HG03469 (cell line): Measurements from ENCODE around the gene USP53.
"Not testable (repeated sequence)": the region's sequence is repeated elsewhere in the genome, so short reads cannot be mapped to it uniquely, and the experiment has no call there.

Experiments used
- ATAC-seq: cut with Tn5 transposase; IDR thresholded peaks from one replicate; pipeline ENCODE4 v1.9.1; 2021; ENCODE audit warnings: mild to moderate bottlenecking, moderate library complexity, moderate number of reproducible peaks; ENCODE audit not compliant: unreplicated experiment

The USP53 gene

GRCh38 chr4:119212234-119212963 is at the start of gene USP53:
Gene USP53 (plus strand): TSS chr4:119212713. CDS start chr4:119239760, 27,047 bp downstream.
- peak; percentile 85 for ATAC-seq

GRCh38 chr4:119165767-119166166 is 46.7 kb upstream of the USP53 start:
- no peak for ATAC-seq

GRCh38 chr4:119170195-119170594 is 42.3 kb upstream of the USP53 start:
- ATAC-seq = no peak

GRCh38 chr4:119172223-119172622 is 40.3 kb upstream of the USP53 start:
- no peak for ATAC-seq

- ATAC-seq = not testable (repeated sequence)
Observed at GRCh38 chr4:119173729-119174361, 38.7 kb upstream of the USP53 start.

GRCh38 chr4:119179011-119179410 is 33.5 kb upstream of the USP53 start:
- no peak for ATAC-seq

GRCh38 chr4:119184128-119184527 is 28.4 kb upstream of the USP53 start:
- no peak for ATAC-seq

- ATAC-seq = no peak
Observed at GRCh38 chr4:119189638-119190037, 22.9 kb upstream of the USP53 start.

GRCh38 chr4:119190354-119190753 is 22.2 kb upstream of the USP53 start:
- no peak for ATAC-seq

- ATAC-seq = no peak
Observed at GRCh38 chr4:119191505-119191904, 21.0 kb upstream of the USP53 start.

- no peak for ATAC-seq
Observed at GRCh38 chr4:119197772-119198212, 14.7 kb upstream of the USP53 start.

- ATAC-seq = no peak
Observed at GRCh38 chr4:119204916-119205315, 7.6 kb upstream of the USP53 start.

- no peak for ATAC-seq
Observed at GRCh38 chr4:119205690-119206089, 6.8 kb upstream of the USP53 start.

GRCh38 chr4:119206178-119206577 is 6.3 kb upstream of the USP53 start:
- no peak for ATAC-seq

GRCh38 chr4:119207051-119207450 is 5.5 kb upstream of the USP53 start:
- no peak for ATAC-seq

- ATAC-seq = no peak
Observed at GRCh38 chr4:119209077-119209476, 3.4 kb upstream of the USP53 start.

- ATAC-seq = no peak
Observed at GRCh38 chr4:119209586-119209985, 2.9 kb upstream of the USP53 start.

GRCh38 chr4:119210775-119211174 is 1.7 kb upstream of the USP53 start:
- ATAC-seq = no peak

GRCh38 chr4:119211867-119212233 is 663 bp upstream of the USP53 start:
- peak; percentile 1 for ATAC-seq

- ATAC-seq = peak; percentile 35
Observed at GRCh38 chr4:119212964-119213606, 572 bp downstream of the USP53 start.

- ATAC-seq = no peak
Observed at GRCh38 chr4:119218093-119218492, 5.6 kb downstream of the USP53 start.

- no peak for ATAC-seq
Observed at GRCh38 chr4:119221412-119221811, 8.9 kb downstream of the USP53 start.
